Activated CD4-positive, alpha-beta T cell treated with anti-CD3 and anti-CD28 coated beads, Interleukin-2, amount 10 ng/mL, durations not matched to agents 24 days and 14 days (primary cell): ENCODE measurements around the gene KIT. TPM values are rescaled to one million over a fixed set of nuclear protein-coding genes. Genes with fewer than 3 reads are reported as not detected.

ENCODE experiments used
- DNase-seq: peaks from one replicate; pipeline ENCODE4 v3.0.0; 2022
- H3K27ac Mint-ChIP-seq: one replicate; pipeline ENCODE4 v1.8.0; 2022; ENCODE audit warnings: mild to moderate bottlenecking, mixed read lengths
- H3K27me3 Mint-ChIP-seq: one replicate; pipeline ENCODE4 v1.8.0; 2022; ENCODE audit warnings: mixed read lengths
- H3K36me3 Mint-ChIP-seq: one replicate; pipeline ENCODE4 v1.8.0; 2022; ENCODE audit warnings: low read depth, mild to moderate bottlenecking, mixed read lengths
- H3K4me1 Mint-ChIP-seq: one replicate; pipeline ENCODE4 v1.8.0; 2021; ENCODE audit warnings: mixed read lengths
- H3K4me3 Mint-ChIP-seq: one replicate; pipeline ENCODE4 v1.8.0; 2022; ENCODE audit warnings: mild to moderate bottlenecking, moderate library complexity, mixed read lengths
- H3K9me3 Mint-ChIP-seq: one replicate; pipeline ENCODE4 v1.8.0; 2021; ENCODE audit warnings: mixed read lengths
- intact Hi-C: fragments of 100-400 bp; cut with micrococcal nuclease; formaldehyde crosslinking; loops from one replicate; pipeline ENCODE4 v1.15.1; 2023
- total RNA-seq: library from RNA; stranded (reverse); gene quantifications from 2 replicates; pipeline ENCODE4 v1.2.3, GENCODE V29; 2022

KIT gene
- total RNA-seq, 1 donor from 2014 or later: 0.12 TPM

DNA sequence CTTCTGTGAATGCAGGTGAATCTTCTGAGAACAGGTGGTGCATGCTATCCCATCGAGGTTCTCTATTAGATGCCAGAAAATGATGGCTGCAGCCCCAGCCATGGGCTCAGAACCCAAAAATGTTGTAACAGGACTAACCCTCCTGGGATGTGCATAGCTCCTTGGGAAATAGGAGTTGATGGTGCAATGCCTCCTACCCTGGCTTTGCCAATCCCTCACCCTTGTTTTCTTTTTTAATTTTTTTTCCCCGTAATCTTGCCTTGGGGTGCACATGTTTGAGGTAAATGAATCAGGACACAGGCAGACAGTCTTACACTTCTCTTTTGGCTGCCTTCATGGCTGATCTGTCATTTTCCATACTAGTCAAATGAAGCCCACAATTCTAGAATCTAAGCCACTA lies 96.6 kb downstream of the KIT start:
- H3K9me3 Mint-ChIP-seq: no peaks in the 10 kb centered on the region
- no peaks in the 10 kb centered on the region for H3K36me3 Mint-ChIP-seq
- H3K4me1 Mint-ChIP-seq: no peaks in the 10 kb centered on the region
- H3K27me3 Mint-ChIP-seq: no peaks in the 10 kb centered on the region
- intact Hi-C loops: no loop called here
- DNase-seq: no peak
- no peak overlapping the region for H3K4me3 Mint-ChIP-seq
- H3K27ac Mint-ChIP-seq: no peak overlapping the region

DNA sequence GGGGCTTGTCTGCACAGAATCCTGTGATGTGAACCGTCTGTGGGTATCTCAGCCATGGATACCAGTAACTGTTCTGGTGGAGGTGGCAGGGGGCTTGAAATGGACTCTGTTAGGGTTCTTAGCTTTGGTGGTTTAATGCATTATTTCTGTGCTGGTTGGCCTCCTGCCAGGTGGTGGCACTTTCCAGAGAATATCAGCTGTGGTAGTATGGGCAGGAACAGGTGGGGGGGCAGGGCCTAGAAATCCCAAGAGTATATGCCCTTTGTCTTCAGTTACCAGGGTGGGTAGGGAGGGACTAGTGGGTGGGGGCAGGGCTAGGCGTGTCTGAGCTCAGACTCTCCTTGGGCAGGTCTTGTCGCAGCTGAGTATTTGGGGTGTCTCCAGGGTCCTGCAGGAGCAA lies 106.7 kb downstream of the KIT start:
- peaks cover 8% of the 10 kb centered on the region for H3K9me3 Mint-ChIP-seq

DNA sequence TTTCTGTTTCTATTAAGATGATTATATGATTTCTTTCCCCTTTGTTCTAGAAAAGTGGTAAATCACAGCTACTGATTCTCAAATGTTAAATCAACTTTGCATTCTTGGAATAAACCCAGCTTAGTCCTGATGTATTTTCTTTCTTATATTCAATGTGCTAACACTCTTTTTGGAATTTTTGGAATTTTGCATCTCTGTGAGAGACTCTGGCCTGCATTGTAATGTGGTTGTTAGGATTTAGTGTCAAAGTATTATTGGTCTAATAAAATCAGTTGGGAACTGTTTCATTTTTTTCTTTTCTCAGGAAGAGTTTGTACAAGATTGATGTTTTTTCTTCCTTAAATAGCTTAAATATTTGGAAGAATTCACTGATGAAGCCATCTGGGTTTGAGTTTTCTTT lies 109.6 kb downstream of the KIT start:
- H3K4me1 Mint-ChIP-seq: no peaks in the 10 kb centered on the region
- peaks cover 5% of the 10 kb centered on the region for H3K9me3 Mint-ChIP-seq
- no peak overlapping the region for H3K27ac Mint-ChIP-seq
- intact Hi-C loops: no loop called here
- H3K27me3 Mint-ChIP-seq: peaks cover 2% of the 10 kb centered on the region
- no peak for DNase-seq
- H3K4me3 Mint-ChIP-seq: no peak overlapping the region
- H3K36me3 Mint-ChIP-seq: no peaks in the 10 kb centered on the region

More for the DNA sequence above, 106.7 kb downstream of the KIT start:
- Mint-ChIP-seq H3K4me1 (no peaks in the 10 kb centered on the region), H3K27ac (no peak overlapping the region), H3K36me3 (no peaks in the 10 kb centered on the region), H3K27me3 (peaks cover 2% of the 10 kb centered on the region), H3K4me3 (no peak overlapping the region)
- intact Hi-C loops: no loop called here
- no peak for DNase-seq

DNA sequence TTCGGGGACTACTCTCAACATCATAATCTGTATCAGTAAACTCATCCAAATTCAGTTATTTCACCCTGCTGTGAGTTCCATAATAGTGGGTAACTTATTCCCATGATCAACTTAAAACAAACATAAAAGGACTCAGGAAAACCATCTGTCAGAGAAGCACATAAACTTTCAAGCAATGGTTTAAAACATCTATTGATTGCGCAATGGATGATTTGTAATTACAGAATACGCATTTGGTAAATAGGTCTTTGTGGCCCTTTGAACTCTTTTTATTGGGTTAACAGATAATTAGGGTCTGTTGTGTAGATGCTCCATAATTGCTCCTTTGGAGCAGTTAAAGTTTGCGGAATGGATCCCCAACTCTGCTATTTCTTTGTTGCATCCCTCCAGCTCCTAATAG lies 115.3 kb downstream of the KIT start:
- Mint-ChIP-seq H3K27ac (no peak overlapping the region), H3K36me3 (no peaks in the 10 kb centered on the region), H3K27me3 (peaks cover 2% of the 10 kb centered on the region), H3K9me3 (peaks cover 3% of the 10 kb centered on the region), H3K4me1 (no peaks in the 10 kb centered on the region), H3K4me3 (no peak overlapping the region)
- DNase-seq: no peak
- intact Hi-C loops: no loop called here

DNA sequence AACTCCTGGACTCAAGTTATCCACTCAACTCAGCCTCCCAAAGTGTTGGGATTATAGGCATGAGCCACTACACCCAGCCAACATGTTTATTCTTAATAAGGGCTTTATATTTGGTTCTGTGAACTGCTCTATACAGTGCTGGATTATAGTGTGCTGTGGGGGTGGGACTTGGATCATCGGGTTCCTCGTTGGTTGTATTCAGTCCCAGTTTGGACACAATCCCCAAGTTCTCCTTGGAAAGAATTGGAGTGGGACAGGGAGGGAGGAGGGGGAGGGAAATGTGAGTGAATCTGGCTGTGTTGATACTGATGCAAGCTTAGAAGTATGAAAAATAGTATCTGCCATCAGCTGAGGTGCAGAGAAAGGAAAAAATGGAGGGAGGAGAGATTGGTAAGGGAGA lies 121.3 kb downstream of the KIT start:
- peaks cover 3% of the 10 kb centered on the region for H3K9me3 Mint-ChIP-seq
- H3K4me1 Mint-ChIP-seq: peaks cover 1% of the 10 kb centered on the region
- no peak for DNase-seq
- intact Hi-C loops: no loop called here
- H3K27me3 Mint-ChIP-seq: no peaks in the 10 kb centered on the region
- no peaks in the 10 kb centered on the region for H3K36me3 Mint-ChIP-seq
- H3K27ac Mint-ChIP-seq: no peak overlapping the region
- H3K4me3 Mint-ChIP-seq: no peak overlapping the region

DNA sequence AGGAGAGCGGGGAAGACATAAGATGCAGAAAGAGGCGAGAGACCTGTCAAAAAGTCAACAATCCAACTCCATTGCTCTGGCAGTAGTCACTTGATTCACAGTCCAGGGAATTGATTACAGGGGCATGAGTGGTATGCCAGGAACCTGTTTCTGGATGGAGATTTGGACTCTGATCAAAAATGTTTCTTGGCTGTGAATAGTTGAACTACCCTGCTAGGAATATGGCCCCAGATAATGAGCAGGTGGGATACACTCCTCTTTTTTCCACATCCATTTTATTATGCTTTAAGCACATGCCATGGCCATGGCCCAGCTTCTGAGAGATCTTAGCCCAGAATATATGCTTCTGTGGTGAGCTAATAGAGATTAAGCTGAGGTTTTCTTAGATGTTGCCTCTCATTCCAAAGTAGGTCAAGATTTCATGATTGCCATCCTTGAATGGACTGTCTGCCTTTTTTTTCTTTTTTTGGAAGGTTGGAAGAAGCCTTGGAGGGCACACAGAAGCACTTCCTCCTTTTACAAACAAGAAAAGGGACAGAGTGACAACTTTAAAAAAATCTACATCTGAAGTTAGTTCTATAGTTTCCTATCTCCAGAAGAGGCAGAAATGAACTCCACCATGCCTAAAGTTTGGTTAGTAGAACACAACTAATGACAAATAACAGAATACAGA lies 121.9 kb downstream of the KIT start:
- Mint-ChIP-seq H3K9me3 (peaks cover 3% of the 10 kb centered on the region), H3K4me1 (peaks cover 1% of the 10 kb centered on the region), H3K27ac (no peak overlapping the region), H3K27me3 (no peaks in the 10 kb centered on the region), H3K4me3 (no peak overlapping the region), H3K36me3 (no peaks in the 10 kb centered on the region)
- DNase-seq: no peak
- intact Hi-C loops: no loop called here

DNA sequence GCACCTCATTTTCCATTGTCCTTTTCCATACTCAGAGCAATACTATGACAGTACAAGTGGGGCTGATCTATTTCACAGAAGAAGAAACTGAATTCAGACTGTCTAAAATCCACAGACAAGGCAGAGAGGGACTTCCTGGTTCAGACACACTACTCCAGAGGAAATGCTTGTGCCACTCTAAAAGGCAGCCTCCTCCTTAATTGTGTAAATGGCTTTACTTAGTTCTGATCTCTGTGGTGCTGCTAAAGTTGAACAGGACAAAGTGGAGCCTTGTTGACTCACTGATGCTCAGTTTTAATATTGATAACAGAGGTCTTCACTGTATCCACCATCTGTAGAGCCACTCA lies 122.4 kb downstream of the KIT start:
- Mint-ChIP-seq H3K4me3 (no peak overlapping the region), H3K27ac (no peak overlapping the region), H3K9me3 (peaks cover 3% of the 10 kb centered on the region), H3K36me3 (no peaks in the 10 kb centered on the region), H3K4me1 (peaks cover 1% of the 10 kb centered on the region), H3K27me3 (no peaks in the 10 kb centered on the region)
- intact Hi-C loops: no loop called here
- DNase-seq: no peak

DNA sequence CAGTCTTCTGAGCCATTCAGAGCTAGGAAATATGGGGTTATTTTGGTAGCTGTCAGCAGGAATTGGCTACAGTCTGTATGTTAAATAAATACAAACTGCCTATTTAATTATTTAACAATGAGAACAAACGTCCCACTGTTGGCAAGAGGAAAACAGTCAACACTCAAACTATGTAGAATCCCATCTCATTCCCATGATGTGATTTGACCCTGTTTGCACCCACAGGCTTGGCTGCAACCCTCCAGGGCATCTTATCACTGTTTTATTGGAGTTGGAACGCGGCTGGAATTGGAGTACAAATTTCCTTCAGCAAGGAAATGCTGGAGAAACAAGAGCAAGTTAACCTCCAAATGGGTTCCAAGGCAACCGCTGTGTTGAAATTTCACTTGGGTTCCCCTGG lies 124.0 kb downstream of the KIT start:
- Mint-ChIP-seq H3K36me3 (no peaks in the 10 kb centered on the region), H3K4me1 (peaks cover 1% of the 10 kb centered on the region), H3K27me3 (no peaks in the 10 kb centered on the region), H3K4me3 (no peak overlapping the region), H3K27ac (no peak overlapping the region), H3K9me3 (peaks cover 3% of the 10 kb centered on the region)
- intact Hi-C loops: no loop called here
- DNase-seq: no peak

DNA sequence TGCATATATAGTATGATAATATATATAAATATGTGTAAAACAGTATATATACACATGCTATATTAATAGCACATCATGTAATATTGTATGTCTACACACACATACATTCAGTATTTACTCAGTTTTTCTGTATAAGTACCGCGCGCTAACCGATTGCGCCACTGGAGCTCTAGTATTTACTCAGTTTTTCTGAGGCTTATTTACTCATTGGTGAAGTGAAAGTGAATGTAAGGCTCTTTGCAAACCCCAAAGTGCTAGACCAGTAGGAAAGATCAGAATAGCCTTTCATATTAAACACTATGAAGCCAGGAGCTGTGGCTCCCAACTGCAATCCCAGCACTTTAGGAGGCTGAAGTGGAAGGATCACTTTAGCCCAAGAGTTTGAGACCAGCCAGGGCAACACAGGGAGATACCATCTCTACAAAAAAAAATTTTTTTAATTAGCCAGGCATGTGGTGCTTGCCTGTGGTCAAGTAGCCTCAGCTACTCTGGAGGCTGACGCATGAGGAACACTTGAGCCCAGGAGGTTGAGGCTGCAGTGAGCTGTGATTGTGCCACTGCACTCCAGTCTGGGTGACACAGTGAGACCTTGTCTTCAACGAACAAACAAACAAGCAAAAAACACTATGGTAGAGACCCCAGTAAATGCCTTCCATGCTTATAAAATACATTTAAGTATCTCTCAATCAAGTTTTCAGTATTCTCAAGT lies 125.8 kb downstream of the KIT start:
- Mint-ChIP-seq H3K36me3 (no peaks in the 10 kb centered on the region), H3K4me3 (no peak overlapping the region), H3K27me3 (no peaks in the 10 kb centered on the region), H3K27ac (no peak overlapping the region), H3K9me3 (peaks cover under 1% of the 10 kb centered on the region), H3K4me1 (peaks cover 1% of the 10 kb centered on the region)
- intact Hi-C loops: no loop called here
- DNase-seq: no peak

DNA sequence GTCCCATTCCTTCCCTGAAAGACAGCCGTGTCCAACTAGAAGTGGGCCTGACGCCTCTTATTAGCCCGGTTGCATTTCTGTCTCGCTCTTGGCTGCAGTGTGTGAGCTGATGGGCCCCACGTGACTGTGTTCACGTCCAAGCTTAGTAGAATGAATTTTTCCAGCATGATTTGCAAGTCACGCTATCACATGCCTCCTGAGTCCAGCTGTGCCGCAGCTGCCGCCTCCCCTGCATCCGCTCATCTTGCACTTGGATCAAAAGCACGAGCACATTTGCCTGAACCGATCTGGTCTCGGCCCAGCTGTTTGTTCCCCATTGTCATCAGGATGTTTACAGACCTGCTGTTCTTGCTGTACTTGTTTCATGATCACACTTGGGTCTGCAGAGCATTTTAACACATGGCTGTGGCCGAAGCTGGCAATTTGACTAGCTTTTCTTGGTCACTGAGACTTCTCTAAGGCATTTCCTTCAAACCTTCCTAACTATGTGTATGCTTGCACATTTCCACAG lies 126.5 kb downstream of the KIT start:
- intact Hi-C loops: no loop called here
- no peak for DNase-seq
- no peaks in the 10 kb centered on the region for H3K36me3 Mint-ChIP-seq
- H3K4me1 Mint-ChIP-seq: peaks cover 1% of the 10 kb centered on the region
- H3K27me3 Mint-ChIP-seq: no peaks in the 10 kb centered on the region
- H3K27ac Mint-ChIP-seq: no peak overlapping the region
- H3K4me3 Mint-ChIP-seq: no peak overlapping the region
- H3K9me3 Mint-ChIP-seq: no peaks in the 10 kb centered on the region
